ENCODE results near the gene ADAM19.

The ADAM19 gene

DNA sequence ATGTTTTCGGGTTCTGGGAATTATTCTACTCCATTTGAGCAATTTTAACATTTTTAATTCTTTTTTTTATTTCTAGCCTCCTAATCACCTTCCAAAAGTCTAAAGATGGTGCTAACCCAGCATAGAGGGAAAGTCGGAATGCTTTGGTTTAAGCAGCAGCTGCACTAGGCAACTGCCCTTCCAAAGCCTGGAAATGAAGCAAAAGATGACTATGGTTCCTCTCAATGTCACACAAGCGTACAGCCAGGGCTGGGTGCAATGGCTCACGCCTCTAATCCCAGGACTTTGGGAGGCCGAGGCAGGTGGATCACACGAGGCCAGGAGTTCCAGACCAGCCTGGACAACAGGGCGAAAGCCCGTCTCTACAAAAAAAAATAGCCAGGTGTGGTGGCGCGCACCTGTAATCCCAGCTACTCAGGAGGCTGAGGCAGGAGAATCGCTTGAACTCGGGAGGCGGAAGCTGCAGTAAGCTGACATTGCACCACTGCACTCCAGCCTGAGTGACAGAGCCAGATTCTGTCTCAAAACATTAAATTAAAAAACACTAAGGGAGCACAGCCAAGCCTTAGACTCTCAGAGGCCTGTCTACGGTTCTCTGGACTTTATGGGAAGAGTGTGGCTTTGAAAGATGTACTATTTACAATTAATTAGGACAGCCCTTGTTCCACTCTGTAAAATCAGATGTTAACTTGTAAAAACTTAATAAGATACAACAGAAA lies 33.1 kb downstream of the ADAM19 start:
- DNase-seq (ENCODE audit: low spot score): no peak

DNA sequence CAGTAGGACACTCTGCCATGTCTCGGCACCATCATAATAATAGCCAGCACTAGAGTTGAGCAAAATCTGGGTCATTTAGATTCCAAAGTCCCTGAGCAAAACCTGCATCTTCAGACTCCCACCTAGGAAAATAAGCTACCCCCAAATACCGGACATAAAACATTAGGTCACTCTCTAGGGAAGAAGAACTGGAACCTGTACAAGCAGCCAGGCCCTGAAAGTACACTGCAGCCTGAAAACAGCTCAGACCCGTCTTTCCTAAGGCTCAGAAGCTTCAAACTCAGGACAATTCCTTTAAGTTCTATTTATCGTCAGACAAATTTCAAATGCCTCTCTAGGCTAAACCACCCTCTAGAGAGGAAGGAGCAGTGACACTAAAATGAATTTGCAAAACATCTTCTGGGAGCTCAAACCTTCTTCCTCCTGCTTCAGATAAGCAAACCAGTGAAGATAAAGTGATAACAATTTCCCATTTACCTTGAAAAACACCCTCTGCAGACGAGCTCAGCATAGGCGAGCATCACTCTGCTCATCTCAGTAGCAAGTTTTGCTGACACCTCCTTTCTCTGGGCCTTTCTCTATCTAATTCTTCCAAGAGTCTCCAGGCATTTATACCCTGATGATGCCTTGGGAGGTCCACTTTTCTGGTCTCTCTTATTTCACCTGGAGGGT lies 34.0 kb downstream of the ADAM19 start:
- no peak for DNase-seq (ENCODE audit: low spot score)

GRCh38 chr5:157540707-157541446 lies 34.7 kb downstream of the ADAM19 start:
- peak; percentile 52 for DNase-seq (ENCODE audit: low spot score)

DNA sequence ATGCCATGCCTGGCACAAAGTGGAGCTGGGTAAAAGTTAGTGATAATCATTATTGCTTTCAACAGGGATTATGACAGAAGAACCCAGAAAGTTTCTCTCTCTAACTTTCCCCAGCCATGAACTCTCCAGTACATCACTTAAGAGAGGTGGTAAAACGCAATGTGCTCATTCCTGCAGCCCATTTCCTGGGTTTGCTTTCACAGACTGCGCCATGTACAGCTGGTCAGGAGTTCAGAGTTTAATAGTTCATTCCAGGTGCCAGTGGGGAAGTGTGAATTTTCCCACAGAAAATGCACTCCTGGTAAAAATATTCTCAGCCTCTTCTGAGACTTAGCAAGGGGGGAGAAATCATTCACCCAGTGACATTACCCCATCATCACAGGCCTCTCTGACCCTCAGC lies 35.5 kb downstream of the ADAM19 start:
- DNase-seq (ENCODE audit: low spot score): no peak

GRCh38 chr5:157539503-157540022 lies 36.0 kb downstream of the ADAM19 start:
- DNase-seq (ENCODE audit: low spot score): no peak

GRCh38 chr5:157538311-157538710 lies 37.3 kb downstream of the ADAM19 start:
- no peak for DNase-seq (ENCODE audit: low spot score)

DNA sequence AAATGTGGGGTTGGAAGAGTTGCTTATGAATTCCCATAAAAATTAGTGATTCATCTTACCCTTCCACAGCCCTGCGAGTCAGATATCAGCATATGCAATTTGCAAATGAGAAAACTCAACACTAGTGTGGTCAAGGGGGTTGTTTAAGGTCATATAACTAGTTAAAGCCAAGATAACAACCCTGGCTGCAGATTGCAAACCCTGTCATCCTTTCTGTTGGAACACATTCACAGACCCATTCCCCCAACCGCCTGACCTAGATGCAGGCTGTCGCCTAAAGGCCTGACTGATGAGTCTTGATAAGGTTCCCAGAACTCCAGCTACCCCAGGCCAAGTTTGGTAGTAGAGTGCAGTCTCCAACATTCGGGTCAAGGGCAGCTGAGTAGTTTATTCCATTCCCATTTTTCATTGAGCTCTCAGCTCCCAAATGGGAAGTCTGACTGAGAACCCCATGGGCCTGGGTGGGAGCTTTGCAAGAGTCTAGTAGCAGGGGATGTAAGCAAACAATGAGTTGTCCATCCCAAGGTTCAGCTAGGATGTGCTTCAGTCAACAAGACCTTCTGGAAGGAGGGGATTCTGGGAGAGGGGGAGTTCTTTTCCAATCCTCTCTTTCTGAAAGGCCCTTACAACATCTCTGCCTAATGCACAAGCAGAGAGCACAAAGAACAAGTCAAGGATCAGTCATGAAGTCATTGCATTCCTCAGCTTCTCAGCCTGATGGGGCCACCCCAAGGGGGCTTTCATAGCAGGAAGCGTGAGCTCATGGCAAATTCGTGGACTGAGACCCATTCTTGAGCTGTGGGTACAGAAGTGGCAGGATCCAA lies 40.3 kb downstream of the ADAM19 start:
- DNase-seq (ENCODE audit: low spot score): no peak

DNA sequence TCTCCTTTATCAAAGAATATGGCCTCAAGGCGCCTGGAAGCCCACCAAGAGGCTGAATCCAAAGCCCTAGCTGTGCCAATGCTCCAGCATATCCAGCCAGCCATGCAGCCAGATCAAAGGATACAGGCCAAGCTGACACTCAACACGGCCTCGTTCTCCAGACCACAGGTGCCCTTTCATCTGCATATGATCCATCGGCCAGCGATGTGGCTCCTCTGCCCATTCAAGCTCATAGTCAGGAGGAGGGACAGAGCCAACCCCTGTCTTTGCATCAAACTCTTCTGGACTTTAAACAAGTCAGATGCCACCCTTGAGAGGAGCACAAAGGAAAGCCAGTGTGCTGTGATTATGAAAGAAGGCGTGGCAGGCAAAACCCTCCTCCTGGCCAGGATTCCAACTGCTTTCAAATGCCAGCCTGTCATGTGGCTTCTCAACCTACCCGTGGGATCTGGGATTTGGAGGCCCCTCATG lies 42.5 kb downstream of the ADAM19 start:
- no peak for DNase-seq (ENCODE audit: low spot score)

DNA sequence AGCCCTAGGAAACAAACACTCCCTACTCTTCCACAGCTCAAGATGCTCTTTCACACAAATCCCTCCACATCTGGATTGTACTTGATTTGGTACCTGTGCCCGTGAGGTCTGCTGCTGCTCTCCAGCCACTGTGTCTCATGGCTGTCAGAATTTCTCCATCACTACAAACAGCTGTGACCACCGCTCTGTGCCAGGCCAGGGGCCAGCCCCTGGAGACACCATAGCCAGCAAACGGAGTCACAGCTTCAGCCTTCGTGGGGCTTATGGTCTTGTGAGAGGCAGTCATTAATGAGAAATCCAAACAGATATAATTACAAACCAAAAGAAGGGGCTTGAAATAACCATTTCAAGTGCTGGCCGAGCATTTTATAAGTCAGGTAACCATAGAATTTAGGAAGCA lies 43.6 kb downstream of the ADAM19 start:
- DNase-seq (ENCODE audit: low spot score): no peak

DNA sequence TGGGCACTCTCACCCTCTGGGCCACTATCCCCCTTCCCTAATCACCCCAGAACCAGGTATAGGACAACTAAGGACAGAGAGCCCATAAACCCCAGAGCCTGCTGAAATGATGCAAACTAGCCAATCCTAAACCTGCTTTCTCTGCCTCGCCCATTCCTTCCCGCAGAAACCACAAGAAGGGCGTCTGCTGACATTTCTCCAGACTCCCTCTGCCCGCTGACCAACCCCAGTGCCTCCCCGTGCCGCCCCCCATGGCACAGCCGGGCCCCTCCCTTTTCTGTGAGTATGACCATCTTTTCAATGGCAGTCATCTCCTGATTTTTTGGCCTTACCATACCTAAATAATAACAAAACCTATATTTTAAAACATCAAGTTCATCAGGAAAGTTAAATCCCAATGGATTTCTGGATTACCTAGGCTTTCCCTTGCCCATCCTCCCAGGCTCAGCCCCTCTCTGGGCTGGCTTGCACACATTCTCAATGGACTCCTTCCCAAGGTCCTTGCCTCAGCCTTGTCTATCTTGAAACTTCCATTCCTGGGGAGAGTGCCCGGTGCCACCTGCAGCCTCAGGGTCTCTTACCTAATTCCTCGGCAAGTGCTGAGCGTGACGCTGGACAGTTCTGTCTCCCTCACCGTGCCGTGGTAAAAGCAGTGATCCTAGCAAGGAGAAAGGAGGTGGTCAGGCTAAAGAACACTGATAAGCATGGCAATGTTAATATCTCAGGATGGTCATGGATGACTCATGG lies 45.2 kb downstream of the ADAM19 start:
- no peak for DNase-seq (ENCODE audit: low spot score)

DNA sequence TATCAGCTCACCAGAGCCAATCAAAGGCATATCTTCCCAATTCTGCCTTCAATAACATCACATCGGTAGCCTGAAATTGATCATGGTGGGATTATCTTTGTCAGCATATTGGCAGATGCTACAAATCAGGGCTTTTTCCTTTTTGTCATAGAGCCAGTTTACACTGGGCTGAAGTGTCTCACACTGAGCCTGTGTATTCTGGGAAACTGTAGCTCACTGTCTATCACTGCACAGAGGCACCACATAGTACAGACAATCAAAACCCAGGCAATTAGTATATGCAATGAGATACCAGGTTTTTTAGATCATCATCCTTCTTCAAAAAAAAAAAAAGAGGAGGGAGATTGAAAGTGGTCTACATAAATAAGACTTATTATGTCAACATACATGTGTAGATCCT lies 46.6 kb downstream of the ADAM19 start:
- DNase-seq (ENCODE audit: low spot score): no peak

GRCh38 chr5:157528036-157528632 lies 47.4 kb downstream of the ADAM19 start:
- DNase-seq (ENCODE audit: low spot score): no peak

DNA sequence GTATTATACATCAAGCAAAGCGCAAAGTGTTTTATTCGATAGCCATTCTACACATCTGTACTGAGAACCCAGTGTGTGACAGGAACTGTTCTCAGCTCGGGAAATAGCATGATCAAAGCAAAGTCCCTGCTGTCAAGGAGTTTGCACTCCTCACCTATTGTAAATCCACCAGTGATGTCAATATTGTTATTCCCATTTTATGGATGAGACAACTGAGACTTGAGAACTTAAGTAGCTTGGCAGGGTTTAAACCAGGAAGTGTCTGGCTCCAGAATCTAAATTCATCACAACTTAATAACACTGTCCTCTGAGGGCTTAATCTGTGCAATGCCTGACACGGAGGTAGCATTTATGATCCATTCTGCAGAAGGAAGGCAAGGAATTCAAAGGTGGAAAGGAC lies 50.7 kb downstream of the ADAM19 start:
- no peak for DNase-seq (ENCODE audit: low spot score)

GRCh38 chr5:157523976-157524375 lies 51.6 kb downstream of the ADAM19 start:
- DNase-seq (ENCODE audit: low spot score): peak; percentile 56

- no peak for DNase-seq (ENCODE audit: low spot score)
These were observed 53.9 kb downstream of the ADAM19 start for GRCh38 chr5:157521704-157522029.

DNA sequence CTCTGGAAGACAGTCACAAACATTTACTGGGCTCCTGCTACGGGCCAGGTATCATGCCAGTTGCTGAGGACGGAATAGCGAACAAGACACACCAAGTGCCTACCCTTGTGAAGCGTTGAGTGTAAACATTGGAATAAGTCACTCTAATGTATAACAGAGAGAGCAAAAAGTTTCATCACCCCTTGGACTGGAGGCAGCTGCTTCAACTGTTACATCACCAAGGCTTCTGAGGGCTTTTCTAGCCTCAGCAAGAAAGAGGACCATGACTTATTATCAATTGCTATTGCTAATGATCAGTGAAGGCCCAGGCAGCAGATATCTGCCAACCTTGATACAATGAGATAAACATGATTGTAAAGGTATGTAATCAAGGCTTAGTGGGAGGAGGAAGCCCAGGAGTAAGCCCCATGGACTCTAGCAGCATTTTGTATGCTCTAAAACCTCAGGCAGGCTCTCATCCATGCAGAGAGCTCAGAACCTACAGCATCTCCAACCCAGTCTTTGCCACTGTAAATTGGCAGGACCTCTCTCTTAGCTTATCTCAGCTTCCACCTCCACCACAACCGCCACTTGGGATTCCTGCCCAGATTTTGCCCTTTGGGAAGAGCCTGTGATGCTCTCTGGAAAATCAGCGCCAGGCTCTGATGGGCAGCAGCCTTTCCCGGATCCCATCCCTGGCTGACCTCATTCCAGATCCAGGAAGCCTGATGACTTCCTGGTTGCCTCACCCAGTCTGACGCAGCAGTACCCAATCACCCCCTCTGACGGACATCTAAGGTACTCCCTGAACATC lies 54.5 kb downstream of the ADAM19 start:
- no peak for DNase-seq (ENCODE audit: low spot score)

GRCh38 chr5:157519579-157520253 lies 55.9 kb downstream of the ADAM19 start:
- DNase-seq (ENCODE audit: low spot score): no peak

DNA sequence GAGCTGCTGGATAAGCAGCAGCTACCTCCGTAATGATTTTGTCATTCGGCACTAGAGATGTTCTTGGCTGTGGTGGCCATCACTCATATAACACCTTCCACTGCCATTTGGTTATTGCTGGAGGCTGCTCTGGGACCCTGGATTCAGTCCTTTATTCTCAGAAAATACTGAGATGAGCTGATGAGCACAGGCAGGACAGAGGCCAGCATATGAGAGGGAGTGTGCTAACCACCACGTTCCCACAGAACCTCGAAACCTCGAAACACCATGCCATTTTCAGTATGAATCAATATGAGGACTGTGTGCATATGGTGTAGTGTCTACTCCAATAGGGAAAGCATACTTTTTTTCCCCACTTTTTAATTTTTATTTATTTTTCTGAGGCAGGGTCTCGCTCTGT lies 56.6 kb downstream of the ADAM19 start:
- no peak for DNase-seq (ENCODE audit: low spot score)

DNA sequence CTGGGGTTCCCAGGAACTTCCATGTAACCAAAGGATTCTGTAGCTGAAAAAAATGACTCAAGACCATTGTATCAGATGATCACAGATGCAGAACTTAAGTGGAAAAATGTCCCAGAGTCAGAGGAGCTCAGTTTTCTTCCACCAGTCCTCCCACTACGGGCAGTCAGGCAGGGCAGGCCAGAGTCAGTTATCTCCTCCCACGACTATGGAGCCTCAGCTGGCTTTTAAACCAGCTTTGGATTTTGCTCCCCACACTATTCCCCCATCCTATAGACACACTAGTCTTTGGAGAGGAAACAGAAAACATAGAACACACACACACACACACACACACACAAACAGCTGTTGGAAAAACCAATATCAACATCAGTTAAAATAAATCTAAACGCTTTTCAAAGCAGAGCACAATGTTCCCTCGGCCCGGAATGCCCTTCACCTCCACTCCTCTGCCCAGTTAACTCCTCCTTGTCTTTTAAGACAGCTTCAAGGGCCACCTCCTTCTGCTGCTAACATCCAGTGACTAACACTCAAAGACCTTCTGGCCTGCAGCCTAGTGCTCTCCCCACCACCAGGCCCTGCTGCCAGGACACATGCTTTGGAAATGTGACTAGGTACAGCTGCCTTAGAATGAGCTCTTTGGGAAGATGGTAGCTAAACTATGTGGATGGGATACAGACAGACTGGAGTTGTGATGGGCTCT lies 58.8 kb downstream of the ADAM19 start:
- DNase-seq (ENCODE audit: low spot score): no peak

Measured in ecto neural progenitor cell (in vitro differentiated cells).